Activated naive CD4-positive, alpha-beta T cell treated with anti-CD3 and anti-CD28 coated beads, Interleukin-2, amount 50 U/mL, for 72 hours (primary cell): ENCODE results near the gene IQGAP2. TPM values are rescaled to one million over a fixed set of nuclear protein-coding genes. Genes with fewer than 3 reads are reported as not detected.

ENCODE experiments used
- ATAC-seq, 2 donors: fragments of 150-1000 bp; cut with Tn5 transposase; 2 replicates each; pipeline ENCODE4 v1.10.0; 2021; ENCODE audit warnings: mild to moderate bottlenecking in 2 of 2, moderate library complexity in 2 of 2
- DNase-seq, 2 donors: peaks; one replicate each; pipeline ENCODE4 v3.0.0; 2021 to 2022; ENCODE audit warnings: low spot score in 2 of 2
- H3K27ac Mint-ChIP-seq, 2 donors: one replicate each; pipeline ENCODE4 v1.8.0; 2022; ENCODE audit warnings: mild to moderate bottlenecking in 2 of 2, mixed read lengths in 2 of 2
- H3K36me3 Mint-ChIP-seq, 2 donors: one replicate each; pipeline ENCODE4 v1.8.0; 2022; ENCODE audit warnings: mixed read lengths in 2 of 2
- H3K9me3 Mint-ChIP-seq, 2 donors: one replicate each; pipeline ENCODE4 v1.8.0; 2022; ENCODE audit warnings: mixed read lengths in 2 of 2
- total RNA-seq, 2 donors: library from RNA; stranded (reverse); gene quantifications; one replicate each; pipeline ENCODE4 v1.2.3, GENCODE V29; 2022

IQGAP2 gene
- total RNA-seq, 2 donors from 2014 or later: 42.4 to 62.0 TPM

GRCh38 chr5:76754668-76755078 is 351.6 kb downstream of the IQGAP2 start:
- Mint-ChIP-seq H3K36me3 (no peaks in the 10 kb centered on the region), H3K9me3 (no peaks in the 10 kb centered on the region), H3K27ac (no peak overlapping the region)
- no peak for ATAC-seq
- DNase-seq: no peak

GRCh38 chr5:76755779-76756637 is 352.9 kb downstream of the IQGAP2 start:
- Mint-ChIP-seq H3K9me3 (no peaks in the 10 kb centered on the region), H3K27ac (no peak overlapping the region), H3K36me3 (no peaks in the 10 kb centered on the region)
- DNase-seq: no peak
- ATAC-seq: no peak

GRCh38 chr5:76757049-76757448 is 354.0 kb downstream of the IQGAP2 start:
- no peaks in the 10 kb centered on the region for H3K9me3 Mint-ChIP-seq
- H3K27ac Mint-ChIP-seq: no peak overlapping the region
- DNase-seq (no peak), ATAC-seq (no peak)
- no peaks in the 10 kb centered on the region for H3K36me3 Mint-ChIP-seq

Other genes with a start within 250 kb of the IQGAP2 start
- gene F2RL2, start 220.1 kb downstream of the IQGAP2 start, total RNA-seq: not detected